GM12892 (cell line): ENCODE results near the gene TCOF1.

Experiments used
- DNase-seq: peaks from one replicate; pipeline ENCODE4 v3.0.0; 2011; ENCODE audit not compliant: insufficient read length
- FAIRE-seq: peaks from 2 replicates; lab custom pipeline; 2011; peaks lifted over from hg19 to GRCh38; lab: Jason Lieb, UNC
- POLR2A ChIP-seq: IDR thresholded peaks from 2 replicates; pipeline ENCODE4 v1.6.1; 2011; ENCODE audit warnings: low read depth, low read length, control low read depth
- POLR2AphosphoS5 ChIP-seq: IDR thresholded peaks from 2 replicates; pipeline ENCODE4 v1.6.1; 2011; ENCODE audit warnings: low read depth, low read length, control low read depth
- TAF1 ChIP-seq: IDR thresholded peaks from 2 replicates; pipeline ENCODE4 v1.6.1; 2011; ENCODE audit warnings: low read depth, mild to moderate bottlenecking, control low read depth, low read length, borderline replicate concordance

TCOF1 gene

GRCh38 chr5:150326707-150327106 lies 30.8 kb upstream of the TCOF1 start:
- FAIRE-seq, result no peak
- DNase-seq, result no peak
- TF ChIP-seq POLR2AphosphoS5, result no peak
- no peak for TF ChIP-seq TAF1
- TF ChIP-seq POLR2A, result no peak

- FAIRE-seq (no peak), DNase-seq (no peak)
- TF ChIP-seq TAF1, result no peak
Measured at GRCh38 chr5:150327139-150327538, 30.4 kb upstream of the TCOF1 start.

DNA sequence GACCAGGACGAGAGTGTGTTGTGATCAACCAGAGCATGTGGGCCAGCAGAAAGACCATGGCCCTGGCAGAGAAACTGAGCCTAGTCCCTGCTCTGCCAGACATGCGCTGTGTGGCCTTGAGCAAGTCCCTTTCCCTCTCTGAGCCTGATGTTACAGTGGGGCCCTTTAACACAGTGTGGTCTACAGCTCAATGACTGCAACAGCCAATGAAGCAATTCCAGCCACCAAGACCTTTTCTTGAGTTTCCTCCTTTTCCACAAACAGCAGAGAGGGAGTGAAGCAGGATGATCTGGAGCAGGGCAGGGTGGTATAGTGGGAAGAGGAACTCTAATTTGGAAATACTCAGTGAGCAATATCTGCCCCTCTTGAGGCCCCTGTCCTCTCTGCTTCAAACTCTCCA lies 29.0 kb upstream of the TCOF1 start:
- no peak for FAIRE-seq
- DNase-seq, result no peak
- TF ChIP-seq TAF1 (no peak), POLR2AphosphoS5 (no peak), POLR2A (no peak)

DNA sequence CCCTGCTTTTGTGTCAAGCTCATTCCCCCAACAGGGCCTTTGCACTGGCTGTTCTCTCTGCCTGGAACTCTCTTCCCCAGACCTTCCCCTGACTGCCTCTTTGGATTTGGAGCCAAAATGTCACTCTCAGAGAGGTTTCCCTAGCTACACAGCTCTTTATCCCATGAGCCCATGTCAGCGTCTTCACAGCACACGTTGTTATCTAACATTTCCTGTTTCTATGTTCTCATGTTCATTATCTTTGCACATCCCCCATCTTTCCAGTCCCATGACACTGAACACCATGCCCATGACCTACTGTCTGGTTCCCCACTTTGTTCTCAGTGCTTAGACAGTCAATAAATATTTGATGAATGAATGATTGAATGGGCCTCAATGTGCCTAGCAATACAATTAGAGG lies 28.5 kb upstream of the TCOF1 start:
- TF ChIP-seq TAF1, result no peak
- no peak for DNase-seq
- no peak for FAIRE-seq

DNA sequence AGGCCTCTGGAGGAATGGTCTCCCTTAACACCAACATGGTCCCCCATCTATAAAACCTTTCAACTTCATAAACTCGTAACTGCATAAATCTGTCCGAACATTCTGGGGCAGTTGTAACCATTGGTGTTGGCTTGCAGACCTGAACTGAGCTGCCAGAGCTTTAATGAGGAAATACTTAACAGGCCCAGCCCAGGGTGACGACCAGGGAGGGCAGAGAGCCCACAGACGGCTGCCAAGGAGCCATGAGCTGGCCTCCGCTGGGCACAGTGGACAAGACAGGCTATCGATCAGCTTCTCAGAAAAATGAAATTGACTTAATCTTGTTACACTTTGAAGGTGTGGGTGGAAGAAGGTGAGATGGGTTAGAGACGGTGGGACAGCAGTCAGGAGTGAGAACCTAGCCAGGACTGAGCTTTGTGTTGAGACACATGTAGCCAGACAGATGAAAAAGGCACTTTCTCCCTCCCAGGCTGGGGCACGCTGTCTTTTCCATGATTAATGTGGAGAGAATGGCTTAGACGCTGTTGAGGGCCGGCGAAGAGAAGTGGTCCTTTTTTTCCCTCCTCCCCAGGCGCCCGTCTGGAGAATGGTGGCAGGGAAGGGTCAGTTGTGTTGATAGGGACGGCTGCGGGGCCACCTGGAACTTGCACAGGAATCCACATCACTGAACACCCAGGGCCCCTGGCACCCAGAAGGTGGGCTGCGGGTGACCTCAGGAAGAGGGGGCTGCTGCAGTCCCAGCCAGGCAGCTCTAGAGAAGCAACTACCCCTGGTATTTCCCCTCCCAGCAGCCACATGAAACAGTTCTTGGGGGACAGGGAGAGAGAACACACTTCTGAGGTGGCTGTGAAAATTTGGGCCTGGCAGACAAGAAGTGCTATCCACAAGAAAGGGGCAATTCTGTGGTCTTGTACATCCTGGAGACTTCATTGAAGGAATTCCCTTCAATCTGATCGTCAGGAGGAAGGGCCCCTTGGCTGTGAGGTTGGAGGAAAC lies 27.3 kb upstream of the TCOF1 start:
- no peak for TF ChIP-seq POLR2A
- no peak for TF ChIP-seq TAF1
- no peak for TF ChIP-seq POLR2AphosphoS5
- DNase-seq (no peak), FAIRE-seq (no peak)

GRCh38 chr5:150333400-150333799 lies 24.1 kb upstream of the TCOF1 start:
- no peak for DNase-seq
- FAIRE-seq, result no peak
- TF ChIP-seq POLR2A, result no peak
- no peak for TF ChIP-seq POLR2AphosphoS5
- TF ChIP-seq TAF1, result no peak

- no peak for TF ChIP-seq POLR2AphosphoS5
- no peak for TF ChIP-seq TAF1
- no peak for TF ChIP-seq POLR2A
- FAIRE-seq, result no peak
- no peak for DNase-seq
Measured at GRCh38 chr5:150335778-150336177, 21.7 kb upstream of the TCOF1 start.

DNA sequence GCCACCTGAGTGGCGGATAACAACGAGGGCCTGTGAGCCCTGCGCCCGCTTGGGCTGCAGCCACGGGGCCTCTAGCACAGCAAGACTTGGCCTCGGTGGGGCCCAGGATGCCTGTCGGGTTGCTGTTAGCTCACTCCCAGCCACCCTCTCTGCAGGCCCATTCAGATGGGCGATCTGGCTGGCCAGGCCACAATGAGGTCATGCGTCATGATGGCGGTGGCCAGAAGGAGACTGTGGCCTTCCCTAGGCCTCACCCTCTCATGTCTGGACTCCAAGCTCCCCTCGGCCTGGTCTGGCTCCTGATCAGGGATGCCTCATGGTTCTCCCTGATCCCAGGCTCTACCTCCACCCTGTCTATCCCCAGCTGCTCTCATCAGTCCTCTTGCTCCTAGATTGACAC lies 19.0 kb upstream of the TCOF1 start:
- DNase-seq, result no peak
- TF ChIP-seq POLR2A (no peak), TAF1 (no peak), POLR2AphosphoS5 (no peak)
- no peak for FAIRE-seq

- TF ChIP-seq POLR2A (no peak), TAF1 (no peak), POLR2AphosphoS5 (no peak)
- FAIRE-seq (no peak), DNase-seq (no peak)
Measured at GRCh38 chr5:150339165-150339564, 18.3 kb upstream of the TCOF1 start.

DNA sequence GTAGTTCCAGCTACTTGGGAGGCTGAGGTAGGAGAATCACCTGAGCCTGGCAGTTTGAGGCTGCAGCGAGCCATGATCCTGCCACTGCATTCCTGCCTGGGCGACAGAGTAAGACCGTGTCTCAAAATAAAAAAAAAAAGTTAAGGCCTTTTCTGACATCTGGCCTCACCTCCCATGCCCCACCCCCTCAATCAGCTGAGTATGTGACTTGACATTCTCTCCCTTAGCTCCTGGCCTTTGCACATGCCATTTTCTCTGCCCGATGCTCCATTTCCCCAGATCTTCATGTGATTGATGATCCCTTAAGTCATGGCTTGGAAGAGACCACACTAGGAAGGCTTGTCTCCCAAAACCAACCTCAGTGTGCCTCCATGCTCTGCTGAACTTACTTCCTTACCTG lies 17.7 kb upstream of the TCOF1 start:
- no peak for TF ChIP-seq POLR2AphosphoS5
- no peak for TF ChIP-seq TAF1
- TF ChIP-seq POLR2A, result no peak
- DNase-seq, result no peak
- no peak for FAIRE-seq

- TF ChIP-seq TAF1 (no peak), POLR2AphosphoS5 (no peak), POLR2A (no peak)
- FAIRE-seq (no peak), DNase-seq (no peak)
Measured at GRCh38 chr5:150340614-150341255, 16.8 kb upstream of the TCOF1 start.

DNA sequence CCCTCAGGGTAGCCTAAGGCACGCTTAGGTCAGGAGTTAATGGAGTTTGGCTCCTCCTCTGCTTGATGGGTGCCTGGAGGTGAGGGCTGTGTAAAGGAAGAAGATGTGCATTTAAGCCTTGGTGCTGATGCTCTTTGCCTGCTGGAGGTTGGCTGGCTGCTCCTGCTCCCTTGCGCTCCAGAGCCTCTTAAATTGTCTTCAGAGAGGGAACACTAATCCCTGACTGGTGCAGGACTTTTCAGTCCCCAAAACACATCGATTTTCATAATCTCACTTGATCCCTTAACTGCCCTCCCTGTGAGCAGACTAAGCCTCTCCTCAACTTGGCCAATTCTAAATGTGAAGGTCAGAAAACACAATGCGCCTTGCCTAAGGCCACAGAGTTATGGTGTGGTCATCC lies 16.2 kb upstream of the TCOF1 start:
- FAIRE-seq, result no peak
- no peak for TF ChIP-seq POLR2A
- TF ChIP-seq POLR2AphosphoS5, result no peak
- TF ChIP-seq TAF1, result no peak
- no peak for DNase-seq
